ENCODE measurements around the gene PCK1.

The PCK1 gene

GRCh38 chr20:57540890-57541580, 19.9 kb upstream of the PCK1 start:
- DNase-seq (ENCODE audit: low read depth): no peak
- no peak overlapping the region for H3K4me3 ChIP-seq (ENCODE audit: low read depth, low read length)
- TF ChIP-seq, protein P1, sequence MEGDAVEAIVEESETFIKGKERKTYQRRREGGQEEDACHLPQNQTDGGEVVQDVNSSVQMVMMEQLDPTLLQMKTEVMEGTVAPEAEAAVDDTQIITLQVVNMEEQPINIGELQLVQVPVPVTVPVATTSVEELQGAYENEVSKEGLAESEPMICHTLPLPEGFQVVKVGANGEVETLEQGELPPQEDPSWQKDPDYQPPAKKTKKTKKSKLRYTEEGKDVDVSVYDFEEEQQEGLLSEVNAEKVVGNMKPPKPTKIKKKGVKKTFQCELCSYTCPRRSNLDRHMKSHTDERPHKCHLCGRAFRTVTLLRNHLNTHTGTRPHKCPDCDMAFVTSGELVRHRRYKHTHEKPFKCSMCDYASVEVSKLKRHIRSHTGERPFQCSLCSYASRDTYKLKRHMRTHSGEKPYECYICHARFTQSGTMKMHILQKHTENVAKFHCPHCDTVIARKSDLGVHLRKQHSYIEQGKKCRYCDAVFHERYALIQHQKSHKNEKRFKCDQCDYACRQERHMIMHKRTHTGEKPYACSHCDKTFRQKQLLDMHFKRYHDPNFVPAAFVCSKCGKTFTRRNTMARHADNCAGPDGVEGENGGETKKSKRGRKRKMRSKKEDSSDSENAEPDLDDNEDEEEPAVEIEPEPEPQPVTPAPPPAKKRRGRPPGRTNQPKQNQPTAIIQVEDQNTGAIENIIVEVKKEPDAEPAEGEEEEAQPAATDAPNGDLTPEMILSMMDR (IDR thresholded peaks at IDR 0.05; ENCODE audit: low read depth, low read length, missing control alignments): no peak
- in situ Hi-C loops (cut with HindIII; ENCODE audit: low sequenced_read_pairs): no loop called here

DNA sequence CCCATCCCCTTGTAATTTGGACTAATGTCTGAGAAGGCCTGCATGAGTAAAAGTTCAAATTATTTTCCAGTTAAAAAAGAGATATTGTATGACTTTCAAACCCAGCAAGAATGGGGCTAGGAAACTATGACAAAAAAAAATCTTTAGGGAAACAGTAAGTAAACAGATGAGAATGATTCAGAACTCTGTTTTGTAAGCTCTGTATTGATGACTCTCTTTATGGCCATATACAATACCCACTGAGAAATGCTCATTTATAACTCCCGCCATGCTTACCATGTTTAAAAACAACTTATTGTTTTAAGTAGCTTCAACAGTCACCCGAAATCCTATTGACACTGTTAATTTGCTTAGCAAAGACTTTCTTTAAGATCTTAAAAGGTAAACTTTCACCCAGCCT, 17.2 kb upstream of the PCK1 start:
- H3K4me3 ChIP-seq (ENCODE audit: low read depth, low read length): no peak overlapping the region
- in situ Hi-C loops (cut with HindIII; ENCODE audit: low sequenced_read_pairs): no loop called here
- DNase-seq (ENCODE audit: low read depth): no peak
- TF ChIP-seq, protein P1 (IDR thresholded peaks at IDR 0.05; ENCODE audit: low read depth, low read length, missing control alignments): no peak

DNA sequence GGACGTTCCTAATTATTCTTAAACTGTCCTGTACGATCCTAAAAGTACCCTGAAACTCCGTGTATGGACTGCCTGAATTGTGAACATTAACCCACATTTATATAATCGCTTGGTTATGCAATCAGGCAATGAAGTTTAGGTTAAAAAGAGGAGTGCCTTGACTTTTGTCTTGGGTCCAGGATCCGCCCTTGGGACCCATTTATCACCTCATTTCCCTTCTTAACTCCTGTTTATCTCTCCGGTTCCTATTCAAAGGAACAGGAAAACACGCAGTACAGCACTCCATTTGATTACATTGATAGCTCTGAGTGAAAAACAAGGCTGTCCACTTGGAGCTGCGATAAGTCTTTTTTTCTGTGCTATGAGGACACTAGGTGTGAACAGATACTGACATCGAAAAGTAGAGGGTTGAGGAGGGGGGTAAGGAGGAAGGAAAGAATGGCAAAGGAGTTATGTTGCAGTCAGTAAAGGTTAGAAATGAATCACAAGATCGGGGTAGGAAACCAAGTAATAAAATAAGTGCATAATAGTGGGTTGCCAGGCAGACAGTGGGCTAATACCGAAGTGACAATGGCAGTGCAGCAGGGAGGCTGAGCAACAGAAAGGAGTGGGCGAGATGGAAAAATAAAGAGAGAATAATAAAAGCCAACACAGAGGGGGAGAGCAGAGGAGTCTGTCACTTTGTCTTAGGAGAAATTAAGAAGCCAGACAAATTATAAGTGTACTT, 15.9 kb upstream of the PCK1 start:
- in situ Hi-C loops (cut with HindIII; ENCODE audit: low sequenced_read_pairs): no loop called here
- H3K4me3 ChIP-seq (ENCODE audit: low read depth, low read length): no peak overlapping the region
- no peak for DNase-seq (ENCODE audit: low read depth)
- TF ChIP-seq, protein P1 (IDR thresholded peaks at IDR 0.05; ENCODE audit: low read depth, low read length, missing control alignments): no peak

- in situ Hi-C loops (cut with HindIII; ENCODE audit: low sequenced_read_pairs): no loop called here
- TF ChIP-seq, protein P1 (IDR thresholded peaks at IDR 0.05; ENCODE audit: low read depth, low read length, missing control alignments): no peak
- no peak for DNase-seq (ENCODE audit: low read depth)
- no peak overlapping the region for H3K4me3 ChIP-seq (ENCODE audit: low read depth, low read length)
These were observed 14.8 kb upstream of the PCK1 start for GRCh38 chr20:57545927-57546662.

DNA sequence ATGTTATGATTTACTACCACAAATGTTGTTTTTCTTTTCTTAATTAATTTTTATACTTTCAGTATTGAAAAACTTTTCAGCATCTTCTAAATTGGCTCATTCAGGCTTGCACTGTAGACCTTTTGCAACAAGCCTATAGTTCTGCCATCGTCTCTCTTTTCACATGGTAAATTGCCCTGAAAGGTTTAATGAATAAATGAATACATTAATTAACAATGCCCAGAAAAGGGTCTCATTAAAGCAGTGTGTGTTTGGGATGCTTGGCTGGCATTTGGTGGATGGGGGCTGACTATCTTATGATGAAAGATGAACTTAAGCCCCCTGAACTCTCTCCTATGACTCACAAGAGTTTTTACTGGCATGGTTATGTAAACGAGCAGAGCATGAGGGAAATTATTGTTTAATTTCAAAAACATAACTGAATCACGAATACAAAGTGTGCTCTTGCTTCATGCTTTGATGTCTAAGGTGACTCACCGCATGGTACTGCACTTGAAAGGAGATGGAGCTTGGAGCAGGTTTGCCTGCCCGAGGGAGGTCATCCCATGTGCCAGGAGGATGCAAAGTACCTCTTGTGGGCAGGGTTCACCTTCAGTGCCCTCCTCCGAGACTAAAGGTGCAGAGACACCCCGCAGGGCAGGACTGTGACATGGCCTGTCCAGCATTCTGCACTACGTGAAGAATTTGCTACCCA, 13.8 kb upstream of the PCK1 start:
- no peak overlapping the region for H3K4me3 ChIP-seq (ENCODE audit: low read depth, low read length)
- in situ Hi-C loops (cut with HindIII; ENCODE audit: low sequenced_read_pairs): no loop called here
- DNase-seq (ENCODE audit: low read depth): no peak
- TF ChIP-seq, protein P1 (IDR thresholded peaks at IDR 0.05; ENCODE audit: low read depth, low read length, missing control alignments): no peak
